HG03139 (cell line): Measurements from ENCODE around the gene PMEPA1.

Experiments used
- ATAC-seq: cut with Tn5 transposase; IDR thresholded peaks from one replicate; pipeline ENCODE4 v1.9.1; 2021; ENCODE audit not compliant: unreplicated experiment

The PMEPA1 gene

DNA sequence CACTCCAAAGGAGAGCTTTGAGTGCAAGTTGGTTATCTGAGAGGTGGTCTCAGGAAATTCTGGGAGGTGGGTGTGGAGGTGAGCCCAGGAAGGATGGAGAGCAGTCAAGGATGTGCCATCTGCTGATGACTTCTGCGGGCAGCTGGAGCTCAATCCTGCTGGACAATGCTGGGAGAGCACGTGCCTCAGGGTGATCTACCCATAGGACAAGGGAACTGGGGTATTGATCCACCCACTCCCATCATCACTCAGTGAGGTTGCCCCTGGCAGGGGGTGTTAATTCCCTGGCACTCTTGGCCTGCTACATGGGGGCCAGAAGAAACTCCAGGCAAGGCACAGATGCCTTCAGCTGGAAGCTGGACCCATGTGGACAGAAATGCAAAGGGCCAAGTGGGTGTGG, 82.5 kb downstream of the PMEPA1 start:
- ATAC-seq: no peak

GRCh38 chr20:57625978-57626377, 83.8 kb downstream of the PMEPA1 start:
- no peak for ATAC-seq

DNA sequence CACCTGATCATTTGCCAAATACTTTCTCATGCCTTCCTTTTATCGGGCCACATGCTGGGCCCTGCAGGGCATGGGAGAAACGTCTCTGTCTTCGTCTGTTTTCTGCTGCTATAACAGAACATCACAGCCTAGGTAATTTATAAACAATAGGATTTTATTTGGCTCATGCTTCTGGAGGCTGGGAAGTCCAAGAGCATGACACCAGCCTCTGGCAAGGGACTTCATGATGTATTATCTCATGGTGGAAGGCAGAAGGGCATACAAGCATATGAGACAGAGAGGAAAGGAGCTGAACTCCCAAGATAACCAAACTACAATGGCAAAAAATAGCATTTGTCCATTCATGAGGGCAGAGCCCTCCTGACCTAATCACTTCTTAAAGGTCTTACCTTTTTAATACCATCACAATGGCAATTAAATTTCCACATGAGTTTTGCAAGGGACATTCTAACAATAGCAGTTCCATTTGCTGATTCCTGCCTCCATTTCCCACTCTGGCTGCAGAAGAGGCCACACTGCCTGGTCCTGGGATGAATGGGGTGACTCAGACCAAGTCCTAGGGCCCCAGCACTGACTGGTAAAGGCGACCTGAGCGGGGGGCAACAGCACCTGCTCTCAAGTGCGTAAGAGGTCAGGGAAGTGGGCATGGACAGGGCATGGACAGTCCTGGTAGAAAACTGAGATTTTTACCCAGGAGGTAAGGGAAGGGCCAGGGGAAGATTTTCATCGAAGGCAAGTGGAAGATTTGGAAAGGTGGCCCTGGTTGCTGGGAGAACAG, 84.4 kb downstream of the PMEPA1 start:
- ATAC-seq: no peak

DNA sequence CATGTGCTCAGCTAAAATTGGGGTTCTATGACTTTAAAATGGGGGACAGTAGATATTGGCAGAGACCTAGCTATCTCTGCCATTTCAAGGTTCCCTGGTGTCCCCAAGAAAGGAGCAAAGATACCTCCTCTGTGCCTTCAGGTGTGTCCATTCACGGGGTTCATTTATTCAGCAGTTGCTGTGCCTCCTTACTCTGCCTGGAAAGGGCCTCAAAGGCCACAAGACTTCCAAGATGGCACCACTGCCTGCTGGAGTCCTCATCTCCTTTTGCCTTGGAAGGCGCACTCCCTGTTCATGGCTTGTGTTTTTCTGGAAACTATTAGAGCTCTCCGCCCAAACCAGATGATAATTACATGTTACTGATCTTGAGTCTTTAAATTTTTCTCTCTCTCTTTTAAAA, 85.7 kb downstream of the PMEPA1 start:
- ATAC-seq: no peak

- ATAC-seq: no peak
These were observed 87.0 kb downstream of the PMEPA1 start for GRCh38 chr20:57622579-57623381.

GRCh38 chr20:57622201-57622570, 87.6 kb downstream of the PMEPA1 start:
- no peak for ATAC-seq

DNA sequence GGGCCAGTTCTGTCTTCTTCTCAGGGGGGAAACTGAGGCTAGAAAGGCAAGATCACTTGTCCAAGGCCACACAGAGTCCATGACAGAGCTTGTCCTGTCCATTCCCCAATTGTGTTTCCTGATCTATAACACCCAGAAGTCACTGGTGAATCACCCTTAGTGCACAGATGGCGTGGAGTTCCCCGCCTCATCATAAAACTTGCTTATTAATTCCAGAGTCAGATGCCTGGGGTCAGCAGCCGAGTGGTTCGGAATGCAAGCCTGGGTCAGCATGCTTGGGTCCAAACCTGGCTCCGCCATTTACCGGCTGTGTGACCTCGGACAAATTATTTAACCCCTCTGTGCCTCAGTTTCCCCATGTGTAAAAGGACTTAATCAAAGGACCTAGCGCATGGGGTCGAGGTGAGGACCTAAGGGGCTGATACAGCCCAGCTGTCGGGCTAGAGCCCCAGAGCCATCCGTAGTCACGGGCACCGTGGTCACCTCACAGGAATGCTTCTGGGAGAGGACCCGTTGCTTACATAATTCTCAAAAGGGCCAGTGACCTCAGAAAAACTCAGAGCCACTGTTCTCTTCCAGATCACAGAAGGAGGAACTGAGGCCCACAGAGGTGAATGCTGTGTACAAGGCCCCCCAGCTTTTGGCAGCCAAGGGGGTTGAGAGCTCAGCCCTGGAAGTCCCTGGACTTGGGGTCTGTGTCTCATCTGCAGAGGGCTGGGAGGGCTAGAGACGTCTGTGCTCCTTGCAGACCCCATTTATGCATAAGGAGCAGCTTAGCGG, 88.2 kb downstream of the PMEPA1 start:
- ATAC-seq: no peak

DNA sequence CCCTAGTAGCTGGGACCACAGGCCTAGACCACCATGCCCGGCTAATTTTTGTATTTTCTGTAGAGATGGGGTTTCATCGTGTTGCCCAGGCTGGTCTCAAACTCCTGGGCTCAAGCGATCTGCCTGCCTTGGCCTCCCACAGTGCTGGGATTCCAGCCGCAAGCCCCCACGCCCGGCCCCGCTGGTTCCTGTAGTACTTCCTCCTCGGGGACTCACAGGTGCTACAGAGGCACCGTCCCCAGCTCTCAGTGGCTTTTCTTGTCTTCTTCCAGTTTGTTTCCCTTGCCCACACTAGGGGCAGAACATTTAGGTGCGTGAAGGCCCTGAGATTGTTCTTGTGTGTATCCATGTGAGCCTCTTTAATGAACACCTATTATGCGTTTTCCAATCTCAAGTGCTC, 88.8 kb downstream of the PMEPA1 start:
- ATAC-seq: no peak

- ATAC-seq: peak; percentile 42
These were observed 89.4 kb downstream of the PMEPA1 start, which contains the start of gene ZBP1 for GRCh38 chr20:57620274-57620990. Gene ZBP1 (minus strand): TSS chr20:57620426. CDS start chr20:57620295, 131 bp downstream.

DNA sequence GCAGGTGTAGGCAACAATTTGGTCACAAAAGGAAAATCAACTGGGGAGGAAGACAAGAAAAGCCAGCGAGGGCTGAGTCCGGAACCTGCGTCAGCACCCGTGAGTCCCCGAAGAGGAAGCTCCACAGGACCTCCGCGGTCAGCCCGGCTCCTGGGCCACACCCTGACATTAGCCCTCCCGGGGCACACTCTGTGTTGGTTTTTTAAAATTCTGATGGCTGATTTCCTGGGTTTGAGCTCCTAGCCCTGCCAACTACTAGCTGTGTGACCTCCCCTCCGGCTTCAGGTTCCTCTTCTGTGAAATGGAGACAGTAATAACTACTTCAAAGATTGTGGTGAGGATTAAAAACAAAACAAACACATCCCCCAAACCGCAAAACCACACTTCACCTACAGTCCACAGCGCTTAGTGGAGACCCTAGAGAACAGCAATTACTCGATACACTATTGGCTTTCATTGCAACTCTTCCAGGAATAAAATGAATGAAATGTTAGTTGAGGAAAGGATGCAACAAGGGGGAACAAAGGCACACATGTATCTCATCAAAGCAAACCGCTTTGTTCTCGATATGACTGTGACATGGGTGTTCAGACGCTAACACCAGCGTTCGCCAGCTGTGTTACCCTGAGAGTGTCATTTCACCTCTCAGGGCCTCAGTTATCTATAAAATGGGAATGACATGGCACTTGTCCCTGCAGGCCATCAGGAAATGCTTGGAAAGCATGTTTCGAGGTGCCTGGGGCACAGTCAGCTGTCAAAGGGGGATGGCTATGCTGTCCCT, 90.6 kb downstream of the PMEPA1 start:
- ATAC-seq: peak; percentile 44

DNA sequence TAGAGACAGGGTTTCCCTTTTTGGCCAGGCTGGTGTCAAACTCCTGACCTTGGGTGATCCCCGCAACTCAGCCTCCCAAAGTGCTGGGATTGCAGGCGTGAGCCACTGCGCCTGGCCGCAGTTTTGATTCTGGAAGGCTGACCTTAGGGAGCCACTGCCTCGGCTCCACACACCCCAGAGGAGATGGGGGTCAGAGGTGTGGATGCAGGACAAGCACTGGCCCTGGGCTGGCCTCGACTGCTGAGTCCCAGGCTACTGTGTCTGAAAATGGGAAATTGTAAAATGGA, 91.1 kb downstream of the PMEPA1 start:
- no peak for ATAC-seq

DNA sequence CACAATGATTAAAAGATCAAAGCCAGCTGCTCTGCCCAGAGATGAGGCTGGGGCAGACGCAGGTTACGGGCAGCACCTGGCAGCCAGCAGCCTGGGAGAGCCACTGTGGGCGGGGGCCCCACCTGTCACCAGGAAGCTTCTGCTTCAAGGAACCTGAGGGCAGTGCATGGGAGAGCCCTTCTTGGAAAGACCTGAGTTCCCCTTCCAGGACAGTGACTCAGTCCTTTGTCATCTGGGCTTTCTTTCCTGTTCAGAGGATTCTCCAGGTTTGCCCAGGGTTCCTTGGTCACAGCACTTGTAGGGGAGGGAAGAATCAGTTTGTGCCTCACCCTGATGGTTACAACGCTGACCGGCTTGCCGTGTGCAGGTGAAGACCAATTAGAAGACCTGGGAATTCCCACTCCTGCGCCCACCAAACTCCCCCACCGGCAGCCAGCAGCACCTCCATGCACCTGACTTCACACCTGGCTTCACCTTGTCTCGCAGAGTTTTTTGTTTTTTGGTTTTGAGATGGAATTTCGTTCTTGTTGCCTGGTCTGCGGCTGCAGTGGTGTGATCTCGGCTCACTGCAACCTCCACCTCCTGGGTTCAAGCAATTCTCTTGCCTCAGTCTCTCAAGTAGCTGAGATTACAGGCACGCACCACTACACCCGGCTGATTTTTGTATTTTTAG, 91.6 kb downstream of the PMEPA1 start:
- no peak for ATAC-seq

- no peak for ATAC-seq
These were observed 92.6 kb downstream of the PMEPA1 start for GRCh38 chr20:57617079-57617795.

DNA sequence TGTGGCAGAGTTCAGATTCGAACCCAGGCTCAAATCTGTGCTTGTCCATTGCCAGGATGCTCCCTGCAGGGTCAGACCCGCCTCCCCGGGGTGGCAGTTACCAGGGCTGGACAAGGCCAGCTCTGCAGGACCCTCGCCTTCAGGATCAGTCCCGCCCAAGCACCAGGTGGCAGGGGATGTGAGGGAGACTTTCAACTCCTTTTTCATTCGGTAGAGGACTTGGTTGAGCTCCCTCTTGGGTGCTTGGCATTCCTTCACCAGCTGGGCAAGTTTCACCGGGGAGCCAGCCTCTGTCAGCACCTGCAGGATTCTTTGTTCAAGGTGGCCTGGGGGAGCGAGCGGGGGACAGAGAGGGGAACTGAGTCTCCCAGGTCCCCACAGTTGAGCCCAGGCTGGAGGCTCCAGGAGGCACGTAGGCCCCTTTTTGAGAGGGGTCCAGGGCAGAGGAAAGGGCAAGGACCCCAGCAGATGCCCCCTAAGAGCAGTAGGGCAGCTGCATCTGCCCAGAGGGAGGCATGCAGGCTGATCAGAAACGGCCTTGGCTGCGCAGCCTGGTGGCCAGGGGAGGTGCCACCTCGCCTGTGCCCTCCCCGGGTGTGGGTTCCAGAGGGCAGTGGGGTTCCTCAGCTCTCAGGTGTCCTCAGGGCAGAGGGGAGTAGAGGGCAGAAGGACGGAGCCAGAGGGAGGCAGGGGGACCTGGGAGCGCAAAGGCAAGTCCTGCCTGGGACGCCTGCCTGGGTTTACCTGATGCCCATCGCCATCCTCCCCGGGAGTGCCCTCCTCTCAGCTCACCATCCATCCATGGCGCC, 93.5 kb downstream of the PMEPA1 start:
- ATAC-seq: no peak

GRCh38 chr20:57615445-57615811, 94.4 kb downstream of the PMEPA1 start:
- no peak for ATAC-seq

- ATAC-seq: no peak
These were observed 95.0 kb downstream of the PMEPA1 start for GRCh38 chr20:57614490-57615444.

GRCh38 chr20:57613481-57613921, 96.3 kb downstream of the PMEPA1 start:
- ATAC-seq: no peak
